IPS-15b (cell line): ENCODE data around the gene UTS2B.
"Not testable (repeated sequence)": the region's sequence is repeated elsewhere in the genome, so short reads cannot be mapped to it uniquely, and the experiment has no call there.

Source experiments
- H3K27me3 ChIP-seq: one replicate; pipeline ENCODE4 v1.6.1; 2013; ENCODE audit warnings: low read length; ENCODE audit not compliant: control insufficient read depth, insufficient read depth
- H3K36me3 ChIP-seq: one replicate; pipeline ENCODE4 v1.6.1; 2013; ENCODE audit warnings: low read length; ENCODE audit not compliant: control insufficient read depth, insufficient read depth
- H3K4me1 ChIP-seq: one replicate; pipeline ENCODE4 v1.6.1; 2013; ENCODE audit warnings: mild to moderate bottlenecking, low read length; ENCODE audit not compliant: control insufficient read depth, insufficient read depth
- H3K4me3 ChIP-seq: one replicate; pipeline ENCODE4 v1.5.1; 2013; ENCODE audit warnings: low read depth, low read length
- H3K9ac ChIP-seq: one replicate; pipeline ENCODE4 v1.6.1; 2013; ENCODE audit warnings: low read depth, mild to moderate bottlenecking, low read length
- H3K9me3 ChIP-seq: one replicate; pipeline ENCODE4 v1.6.1; 2013; ENCODE audit warnings: mild to moderate bottlenecking, low read length; ENCODE audit not compliant: control insufficient read depth, insufficient read depth

UTS2B gene

GRCh38 chr3:191292243-191293015, 37.9 kb downstream of the UTS2B start:
- no peaks in the 10 kb centered on the region for H3K4me1 ChIP-seq
- no peaks in the 10 kb centered on the region for H3K36me3 ChIP-seq
- no peaks in the 10 kb centered on the region for H3K9me3 ChIP-seq
- H3K9ac ChIP-seq = no peak overlapping the region
- H3K4me3 ChIP-seq = no peak overlapping the region
- H3K27me3 ChIP-seq = no peaks in the 10 kb centered on the region

DNA sequence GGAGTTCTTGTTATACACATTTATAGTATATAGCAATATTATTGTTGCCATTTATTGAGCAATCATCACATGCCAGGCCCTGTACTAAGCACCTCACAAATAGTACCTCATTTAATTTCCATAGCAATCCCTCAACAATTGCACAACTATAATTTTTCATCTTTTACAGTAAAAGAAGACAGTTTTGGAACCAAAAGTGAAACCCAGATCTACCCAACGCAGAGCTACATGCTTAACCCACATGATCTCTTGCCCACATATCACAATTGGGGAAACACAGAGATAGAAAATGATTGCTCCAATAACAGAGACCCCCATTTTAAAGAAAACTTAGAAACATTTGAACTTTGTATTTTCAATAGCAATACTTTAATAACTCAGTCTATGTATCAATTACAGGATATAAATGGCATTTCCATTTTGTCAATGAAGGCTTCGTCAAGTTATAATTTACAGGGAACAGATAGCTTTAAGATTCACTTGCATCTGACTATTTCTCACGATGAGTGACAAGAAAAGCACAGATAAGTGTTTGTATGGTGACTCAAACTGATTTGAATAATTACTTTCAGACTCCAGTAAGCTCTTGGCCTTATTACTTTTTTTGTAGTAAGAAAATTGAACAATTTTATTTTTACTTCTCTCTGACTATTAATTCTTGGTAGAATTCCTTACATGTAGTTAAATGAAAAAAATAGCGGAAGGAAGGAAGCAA, 39.9 kb downstream of the UTS2B start:
- Histone ChIP-seq H3K9me3 (no peaks in the 10 kb centered on the region), H3K9ac (no peak overlapping the region), H3K27me3 (no peaks in the 10 kb centered on the region), H3K4me3 (no peak overlapping the region), H3K4me1 (no peaks in the 10 kb centered on the region), H3K36me3 (no peaks in the 10 kb centered on the region)

GRCh38 chr3:191283400-191283799, 46.9 kb downstream of the UTS2B start:
- H3K4me1 ChIP-seq = no peaks in the 10 kb centered on the region
- no peaks in the 10 kb centered on the region for H3K36me3 ChIP-seq
- no peaks in the 10 kb centered on the region for H3K9me3 ChIP-seq
- no peak overlapping the region for H3K4me3 ChIP-seq
- H3K27me3 ChIP-seq = no peaks in the 10 kb centered on the region
- no peak overlapping the region for H3K9ac ChIP-seq

DNA sequence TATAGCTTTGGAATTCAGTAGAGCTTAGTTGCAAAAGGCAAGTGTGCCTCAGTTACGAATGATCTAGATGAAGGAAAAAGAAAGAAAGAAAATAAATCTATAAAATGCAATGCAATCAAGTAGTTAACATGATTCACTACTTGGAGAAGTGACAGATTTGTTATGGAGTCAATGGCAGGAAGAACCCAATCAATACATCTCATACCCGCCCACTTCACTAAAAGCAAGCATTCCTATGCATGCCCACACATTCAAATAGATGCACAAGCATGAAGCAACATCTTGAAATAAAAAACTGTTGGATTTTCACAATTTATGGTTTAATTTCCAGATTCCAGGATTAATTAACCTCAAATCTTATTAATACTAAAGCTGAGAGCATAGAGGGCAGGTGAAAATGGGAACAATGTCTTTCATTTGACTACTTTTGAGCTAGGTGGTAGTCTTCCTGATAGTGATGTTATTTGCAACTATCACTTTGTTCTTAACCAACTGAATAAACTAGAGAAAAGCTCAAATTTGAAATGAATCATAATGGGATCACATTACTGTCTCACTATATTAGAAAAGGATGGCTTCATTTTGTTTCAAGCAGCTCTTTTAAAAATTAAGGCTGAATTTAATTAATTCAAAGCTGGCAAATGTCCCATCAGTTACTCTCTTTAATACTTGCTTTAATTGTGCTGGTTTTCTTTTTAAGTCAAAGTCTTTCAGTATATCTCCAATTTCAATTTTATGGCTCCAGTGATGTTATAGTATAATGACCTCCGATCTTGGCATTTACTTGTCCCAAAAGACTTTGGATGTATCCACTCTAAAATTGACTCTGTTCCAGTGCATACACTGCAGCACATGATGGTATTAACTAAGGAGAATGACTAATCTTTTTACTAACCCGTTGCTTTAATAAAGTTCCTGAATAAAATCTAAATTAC, 47.8 kb downstream of the UTS2B start:
- Histone ChIP-seq H3K36me3 (no peaks in the 10 kb centered on the region), H3K27me3 (no peaks in the 10 kb centered on the region), H3K9ac (no peak overlapping the region)

GRCh38 chr3:191280882-191281281, 49.4 kb downstream of the UTS2B start:
- no peak overlapping the region for H3K9ac ChIP-seq
- H3K4me3 ChIP-seq = no peak overlapping the region
- no peaks in the 10 kb centered on the region for H3K27me3 ChIP-seq
- H3K4me1 ChIP-seq = no peaks in the 10 kb centered on the region
- no peaks in the 10 kb centered on the region for H3K9me3 ChIP-seq
- no peaks in the 10 kb centered on the region for H3K36me3 ChIP-seq

More for the DNA sequence above, 47.8 kb downstream of the UTS2B start:
- Histone ChIP-seq H3K4me1 (no peaks in the 10 kb centered on the region), H3K4me3 (no peak overlapping the region), H3K9me3 (no peaks in the 10 kb centered on the region)

DNA sequence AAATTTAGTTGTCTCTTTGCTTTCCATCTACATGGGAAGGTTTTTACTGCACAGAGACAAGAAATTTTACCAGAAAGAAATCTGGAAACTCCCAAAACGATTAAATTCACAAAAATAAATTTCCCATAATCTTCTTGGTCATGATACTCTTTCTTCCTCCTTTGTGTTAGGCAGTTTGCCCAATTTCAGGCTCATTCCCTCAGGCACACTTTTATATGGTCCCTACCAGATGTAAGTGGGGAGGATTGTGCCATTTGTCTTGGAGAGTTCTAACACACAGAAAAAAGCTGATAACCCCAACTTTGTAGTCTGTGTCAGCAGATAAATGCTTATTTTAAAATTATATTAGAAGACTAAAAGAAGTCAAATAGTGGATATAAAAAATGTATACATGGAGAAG, 50.2 kb downstream of the UTS2B start:
- H3K4me3 ChIP-seq = no peak overlapping the region
- no peaks in the 10 kb centered on the region for H3K36me3 ChIP-seq
- H3K27me3 ChIP-seq = no peaks in the 10 kb centered on the region
- H3K9me3 ChIP-seq = no peaks in the 10 kb centered on the region
- H3K4me1 ChIP-seq = no peaks in the 10 kb centered on the region
- no peak overlapping the region for H3K9ac ChIP-seq

DNA sequence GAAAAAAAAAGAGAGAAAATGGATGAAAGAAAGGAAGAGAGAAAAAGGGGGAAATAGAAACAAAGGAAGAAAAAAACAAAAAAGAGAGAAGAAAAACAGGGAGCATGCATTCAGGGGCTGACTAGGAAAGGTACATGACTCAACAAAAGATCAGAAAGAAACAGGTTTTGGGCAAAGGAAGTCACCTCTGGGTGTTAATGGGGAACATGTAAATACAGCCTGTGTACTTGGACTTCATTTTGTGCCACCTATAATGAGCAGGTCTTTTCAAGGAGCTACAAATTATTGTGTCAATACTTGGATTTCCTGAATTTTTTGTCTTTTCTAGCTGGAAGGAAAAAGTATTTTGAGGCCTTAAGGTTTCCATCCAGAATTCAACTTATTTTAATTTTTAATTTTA, 54.6 kb downstream of the UTS2B start:
- no peak overlapping the region for H3K9ac ChIP-seq
- no peaks in the 10 kb centered on the region for H3K27me3 ChIP-seq
- no peaks in the 10 kb centered on the region for H3K9me3 ChIP-seq
- no peak overlapping the region for H3K4me3 ChIP-seq
- H3K36me3 ChIP-seq = no peaks in the 10 kb centered on the region
- no peaks in the 10 kb centered on the region for H3K4me1 ChIP-seq

DNA sequence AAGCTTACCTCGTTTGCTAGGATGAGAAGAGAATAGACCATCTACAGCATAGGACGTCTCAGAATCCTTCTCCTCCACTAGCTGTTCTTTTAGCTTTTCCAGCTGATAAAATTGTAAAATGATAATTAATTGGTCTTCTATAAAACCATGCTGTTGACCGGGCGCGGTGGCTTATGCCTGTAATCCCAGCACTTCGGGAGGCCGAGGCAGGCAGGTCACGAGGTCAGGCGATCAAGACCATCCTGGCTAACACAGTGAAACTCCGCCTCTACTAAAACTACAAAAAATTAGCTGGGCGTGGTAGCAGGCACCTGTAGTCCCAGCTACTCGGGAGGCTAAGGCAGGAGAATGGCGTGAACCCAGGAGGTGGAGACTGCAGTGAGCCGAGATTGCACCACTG, 55.1 kb downstream of the UTS2B start:
- not testable (repeated sequence) for H3K4me3 ChIP-seq, H3K36me3 ChIP-seq, H3K27me3 ChIP-seq, H3K9me3 ChIP-seq, H3K4me1 ChIP-seq, H3K9ac ChIP-seq

- H3K9me3 ChIP-seq = no peaks in the 10 kb centered on the region
- no peaks in the 10 kb centered on the region for H3K36me3 ChIP-seq
- H3K4me1 ChIP-seq = no peaks in the 10 kb centered on the region
- H3K9ac ChIP-seq = no peak overlapping the region
- H3K4me3 ChIP-seq = no peak overlapping the region
- no peaks in the 10 kb centered on the region for H3K27me3 ChIP-seq
Measured at GRCh38 chr3:191269289-191270085, 60.8 kb downstream of the UTS2B start.

- Histone ChIP-seq H3K4me1 (no peaks in the 10 kb centered on the region), H3K9me3 (no peaks in the 10 kb centered on the region), H3K36me3 (no peaks in the 10 kb centered on the region), H3K4me3 (no peak overlapping the region), H3K27me3 (no peaks in the 10 kb centered on the region), H3K9ac (no peak overlapping the region)
Measured at GRCh38 chr3:191268737-191269136, 61.6 kb downstream of the UTS2B start.

DNA sequence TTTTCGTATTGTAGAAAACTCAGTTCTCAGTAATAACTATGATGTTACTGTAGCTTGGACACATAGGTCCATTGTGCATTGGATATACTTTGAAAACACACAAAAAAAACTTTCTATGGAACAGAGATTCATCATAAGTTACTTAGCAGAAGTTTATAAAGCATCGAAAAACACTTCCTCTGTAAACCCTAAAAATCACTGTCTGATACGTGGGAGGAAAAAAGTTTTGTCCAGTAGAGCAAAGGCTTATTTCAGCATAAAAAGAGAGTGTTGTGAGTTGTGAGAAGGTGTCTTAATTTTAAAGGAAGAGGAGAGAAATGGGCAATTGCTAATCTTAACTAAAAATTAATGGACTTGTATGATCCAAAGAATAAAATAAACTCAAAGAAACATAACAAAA, 66.5 kb downstream of the UTS2B start:
- no peak overlapping the region for H3K9ac ChIP-seq
- H3K27me3 ChIP-seq = no peaks in the 10 kb centered on the region
- H3K4me3 ChIP-seq = no peak overlapping the region
- H3K9me3 ChIP-seq = no peaks in the 10 kb centered on the region
- H3K4me1 ChIP-seq = peaks cover 7% of the 10 kb centered on the region
- no peaks in the 10 kb centered on the region for H3K36me3 ChIP-seq
